Stimulated activated CD8-positive, alpha-beta memory T cell treated with anti-CD3 and anti-CD28 coated beads, Interleukin-15, amount 100 ng/mL, for 1 hour (primary cell): Measurements from ENCODE around the gene GMIP.

Source experiments
- DNase-seq: peaks from one replicate; pipeline ENCODE4 v3.0.0-alpha.2; 2020; ENCODE audit warnings: low read depth

GMIP gene

GRCh38 chr19:19659646-19660245 lies 16.3 kb upstream of the GMIP start:
- no peak for DNase-seq

GRCh38 chr19:19657397-19657783 lies 13.9 kb upstream of the GMIP start:
- DNase-seq, result no peak

- no peak for DNase-seq
Measured at GRCh38 chr19:19656451-19657396, 13.3 kb upstream of the GMIP start.

- no peak for DNase-seq
Measured at GRCh38 chr19:19655641-19656343, 12.3 kb upstream of the GMIP start.

GRCh38 chr19:19655051-19655594 lies 11.7 kb upstream of the GMIP start:
- no peak for DNase-seq

GRCh38 chr19:19654441-19654840 lies 11.0 kb upstream of the GMIP start:
- DNase-seq, result no peak

- no peak for DNase-seq
Measured at GRCh38 chr19:19653597-19654147, 10.2 kb upstream of the GMIP start.

- DNase-seq, result no peak
Measured at GRCh38 chr19:19652482-19653295, 9.2 kb upstream of the GMIP start.

- no peak for DNase-seq
Measured at GRCh38 chr19:19651076-19651475, 7.6 kb upstream of the GMIP start.

GRCh38 chr19:19650331-19650730 lies 6.9 kb upstream of the GMIP start:
- no peak for DNase-seq

GRCh38 chr19:19649580-19649995 lies 6.1 kb upstream of the GMIP start:
- DNase-seq, result no peak

GRCh38 chr19:19649155-19649554 lies 5.7 kb upstream of the GMIP start:
- no peak for DNase-seq

GRCh38 chr19:19647037-19647835 lies 3.8 kb upstream of the GMIP start:
- DNase-seq, result no peak

GRCh38 chr19:19645233-19645870 lies 1.9 kb upstream of the GMIP start:
- DNase-seq, result no peak

- DNase-seq, result no peak
Measured at GRCh38 chr19:19644054-19644388, 564 bp upstream of the GMIP start.

GRCh38 chr19:19642506-19643157 lies 825 bp downstream of the GMIP start:
- no peak for DNase-seq

- no peak for DNase-seq
Measured at GRCh38 chr19:19637523-19638251, 5.8 kb downstream of the GMIP start.

- DNase-seq, result no peak
Measured at GRCh38 chr19:19637186-19637522, 6.3 kb downstream of the GMIP start.

GRCh38 chr19:19636573-19637185 lies 6.8 kb downstream of the GMIP start:
- DNase-seq, result no peak
